HG02610 (cell line): Measurements from ENCODE around the gene TBKBP1.

Experiments
- ATAC-seq: cut with Tn5 transposase; IDR thresholded peaks from one replicate; pipeline ENCODE4 v1.9.1; 2021; ENCODE audit warnings: mild to moderate bottlenecking, moderate library complexity; ENCODE audit not compliant: unreplicated experiment

TBKBP1 gene

DNA sequence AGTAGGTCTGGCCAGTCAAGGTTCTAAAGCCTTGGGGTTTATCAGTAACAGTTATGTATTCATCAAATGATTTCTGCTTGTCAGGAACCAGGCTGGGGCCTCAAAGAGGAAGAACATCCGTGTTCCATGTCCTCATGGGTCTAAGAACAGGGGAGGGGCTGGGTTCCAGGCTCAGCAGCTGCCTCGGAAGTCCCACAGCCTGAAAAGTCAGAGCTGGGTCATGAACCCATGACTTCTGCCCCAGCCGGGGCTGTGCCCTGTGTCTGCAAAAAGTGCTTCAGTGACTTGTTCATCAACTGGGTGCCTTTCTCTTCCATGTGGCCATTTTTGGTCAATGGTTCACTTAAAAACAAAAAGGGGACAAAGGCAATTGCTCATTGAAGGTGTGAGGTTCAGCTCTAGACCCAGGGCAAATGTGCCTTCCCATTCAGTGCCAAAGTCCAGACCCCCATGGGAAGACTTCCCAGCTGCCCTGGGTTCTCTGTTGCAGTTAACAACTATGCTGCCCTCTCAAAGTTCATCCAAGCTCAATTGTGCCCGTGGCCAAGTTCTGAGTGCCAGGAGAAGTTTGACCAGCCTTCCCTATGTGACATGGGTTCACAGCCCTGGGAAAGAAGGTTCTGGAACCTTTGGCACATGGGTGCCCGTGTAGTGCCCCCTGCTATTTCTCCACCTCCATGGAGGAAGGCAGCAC is 18.5 kb downstream of the TBKBP1 start:
- ATAC-seq = no peak

DNA sequence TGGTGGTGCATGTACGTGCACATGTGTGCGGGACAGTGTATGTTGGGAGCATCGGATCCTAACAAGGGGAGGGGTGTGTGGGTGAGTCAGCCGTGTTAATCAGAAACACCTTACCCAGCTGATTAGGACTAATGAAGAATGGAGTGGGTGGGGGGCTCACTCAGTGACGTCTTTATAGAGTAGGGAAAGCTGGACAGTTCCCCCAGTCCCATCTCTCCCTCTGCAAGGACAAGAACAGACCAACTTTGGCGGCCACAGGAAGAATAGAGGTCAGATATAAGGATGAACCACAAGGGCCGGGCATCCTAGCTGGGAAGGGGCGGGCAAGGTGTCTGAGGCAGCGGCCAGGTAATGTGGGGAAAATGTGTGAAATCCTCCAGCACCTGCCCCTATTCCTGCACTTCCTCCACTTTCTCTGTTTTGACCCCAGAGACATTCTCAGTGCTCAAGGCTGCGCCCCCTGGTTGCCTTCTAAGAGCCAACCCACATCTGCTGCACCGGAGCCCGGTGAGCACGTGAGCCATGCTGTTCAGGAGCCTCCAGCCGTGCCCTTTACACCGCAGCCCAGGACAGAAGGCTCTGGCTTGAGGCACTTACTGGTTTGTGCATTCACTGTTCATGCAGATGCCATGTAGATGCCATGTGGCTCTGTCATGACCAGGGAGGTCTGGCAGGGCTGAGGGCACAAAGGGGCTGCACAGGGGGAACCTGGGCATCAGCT is 20.2 kb downstream of the TBKBP1 start:
- no peak for ATAC-seq

DNA sequence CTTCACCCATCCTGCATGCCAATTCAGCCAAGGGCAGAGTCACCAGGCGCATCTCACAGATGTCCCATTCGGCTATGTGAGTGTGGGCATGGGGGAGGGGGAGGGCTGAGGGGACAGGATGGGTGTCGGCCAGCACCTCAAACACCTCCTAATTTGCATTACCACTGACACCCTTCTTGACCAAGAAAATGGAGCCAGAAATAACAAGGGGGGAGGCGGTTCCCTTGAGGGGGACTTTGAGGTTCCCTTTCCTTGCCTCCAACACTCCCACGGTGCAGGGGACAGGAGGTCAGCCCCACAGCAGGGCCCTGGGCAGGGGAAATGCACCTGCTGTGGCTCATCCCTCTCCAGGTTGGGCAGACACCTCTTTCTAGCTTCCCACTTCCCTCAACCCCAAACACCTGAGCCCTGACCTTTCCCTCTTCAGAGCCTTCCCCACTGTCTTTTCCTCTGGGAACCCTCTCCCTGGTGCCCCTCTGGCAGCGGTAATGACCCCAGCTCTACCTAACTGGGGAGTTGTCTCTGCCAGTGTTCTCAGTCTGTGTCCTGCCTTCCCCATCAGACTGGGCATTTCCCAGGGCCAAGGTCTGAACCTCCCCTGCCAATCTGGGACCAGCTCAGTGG is 20.9 kb downstream of the TBKBP1 start:
- no peak for ATAC-seq

- ATAC-seq = no peak
Measured at GRCh38 chr17:47715669-47716325, 21.8 kb downstream of the TBKBP1 start.

- ATAC-seq = no peak
Measured at GRCh38 chr17:47716375-47716774, 22.4 kb downstream of the TBKBP1 start.

DNA sequence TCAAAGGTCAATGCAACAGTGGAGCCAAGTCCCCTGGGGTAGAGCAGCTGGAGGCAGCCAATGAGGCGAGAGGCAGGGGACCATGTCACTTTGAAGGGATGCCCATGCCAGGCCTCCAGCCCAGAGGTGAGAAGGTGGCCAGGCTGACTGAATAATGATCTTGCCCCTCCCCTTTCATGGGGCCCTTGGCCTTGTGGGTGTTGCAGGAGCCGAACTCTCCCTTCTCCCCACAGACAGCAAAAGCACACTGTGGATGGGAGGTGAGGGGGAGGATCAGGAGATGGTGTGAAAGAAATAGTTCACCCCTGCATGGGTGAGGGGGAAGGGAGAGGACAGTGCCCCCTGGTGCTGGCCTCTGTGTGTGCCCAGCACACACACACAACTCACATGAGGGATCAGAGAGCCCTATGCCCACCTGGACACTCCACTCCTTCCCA is 23.3 kb downstream of the TBKBP1 start:
- ATAC-seq = no peak

- ATAC-seq = no peak
Measured at GRCh38 chr17:47717979-47718621, 24.1 kb downstream of the TBKBP1 start.

DNA sequence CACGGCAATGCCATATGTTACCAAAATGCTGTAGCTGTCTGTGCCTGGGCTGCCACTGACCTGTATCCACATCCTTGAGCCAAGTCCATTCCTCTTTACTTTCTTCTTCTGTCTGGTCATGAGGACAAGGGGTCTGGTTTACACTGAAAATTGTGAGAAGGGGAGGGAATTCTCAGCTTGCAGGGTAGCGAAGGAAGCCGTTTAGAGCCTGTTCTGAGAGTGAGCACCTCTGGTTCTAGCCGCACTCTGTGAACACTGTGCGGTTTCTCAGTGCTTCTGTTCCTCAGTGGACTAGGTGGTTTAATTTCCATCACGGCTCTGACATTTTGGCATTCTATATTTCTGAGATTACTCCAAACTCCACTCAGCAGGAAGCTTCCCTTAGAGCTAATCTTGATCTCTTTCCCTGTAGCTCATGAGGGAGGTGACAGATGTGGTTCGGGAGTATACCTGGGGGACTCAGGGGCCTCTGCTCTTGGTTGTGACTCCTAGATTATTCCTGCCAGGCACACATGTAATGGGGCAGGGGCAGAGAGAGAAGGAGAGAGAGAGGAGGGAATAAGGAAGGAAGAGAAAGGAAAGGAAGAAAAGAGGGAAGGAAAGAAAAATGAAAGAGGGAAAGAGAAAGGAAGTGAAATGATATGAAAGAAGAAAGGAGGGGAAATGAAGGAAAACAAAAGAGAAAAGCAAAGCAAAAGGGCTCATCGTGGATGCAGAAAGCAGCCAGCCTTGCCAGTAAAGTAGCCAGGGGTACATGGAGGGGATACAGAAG is 24.9 kb downstream of the TBKBP1 start:
- no peak for ATAC-seq

- ATAC-seq = peak; percentile 25
Measured at GRCh38 chr17:47719411-47720152, 25.6 kb downstream of the TBKBP1 start.

DNA sequence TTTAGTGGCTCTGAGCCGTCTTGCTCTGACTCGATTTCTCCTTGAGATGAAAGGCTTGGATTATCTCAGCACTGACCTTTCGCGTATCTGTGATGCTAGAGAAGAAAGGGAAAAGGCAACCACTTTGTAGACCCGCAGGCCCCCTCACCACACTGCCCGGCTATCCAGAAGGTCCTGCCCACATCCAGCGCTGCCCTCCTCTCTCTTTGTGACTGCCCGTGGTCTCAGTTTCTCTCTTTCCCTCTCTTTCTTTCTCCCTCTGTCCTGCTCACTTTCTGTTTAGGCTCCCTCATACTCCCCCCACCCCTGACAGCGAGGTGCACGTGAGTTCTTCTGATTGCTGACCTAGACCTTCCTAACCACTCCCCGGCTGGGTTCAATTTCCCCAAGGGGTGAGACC is 26.2 kb downstream of the TBKBP1 start:
- no peak for ATAC-seq

DNA sequence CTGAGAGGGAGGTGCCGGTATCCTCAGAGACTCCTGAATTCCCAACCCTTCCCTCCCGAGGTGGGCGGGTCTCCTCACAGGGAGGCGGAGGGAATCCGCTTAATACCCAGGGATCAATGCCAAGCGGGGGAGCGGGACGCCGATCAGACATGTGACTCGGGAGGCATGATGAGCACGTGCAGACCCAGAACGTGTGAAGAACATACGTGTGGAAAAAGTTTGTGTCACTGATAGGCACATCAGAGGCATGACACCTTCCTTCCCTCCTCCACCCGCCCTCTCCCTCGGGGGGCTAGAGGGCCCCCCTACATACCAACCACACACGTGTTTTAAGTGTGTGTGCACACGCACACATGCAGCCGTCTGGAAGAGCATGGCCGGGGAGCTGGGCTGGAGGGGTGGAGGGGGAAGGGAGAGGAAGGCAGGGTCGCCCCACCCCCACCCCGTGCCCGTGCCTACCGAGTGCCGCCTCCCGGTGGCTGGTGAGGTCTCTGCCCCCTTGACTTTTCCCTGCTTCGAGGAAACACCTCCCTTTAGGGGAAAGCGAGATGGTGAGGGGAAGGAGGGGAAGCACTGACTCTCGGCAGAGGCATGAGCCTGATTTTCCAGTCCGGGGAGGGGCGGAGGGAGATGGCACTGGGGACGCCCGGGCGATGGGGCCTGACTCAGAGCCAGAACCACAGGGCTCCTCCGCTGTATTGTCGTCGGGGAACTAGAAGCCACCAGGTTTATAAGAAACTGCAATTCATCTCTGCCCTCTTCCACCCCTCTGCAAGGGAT is 27.0 kb downstream of the TBKBP1 start:
- peak; percentile 60 for ATAC-seq

- no peak for ATAC-seq
Measured at GRCh38 chr17:47721725-47722124, 27.8 kb downstream of the TBKBP1 start.

DNA sequence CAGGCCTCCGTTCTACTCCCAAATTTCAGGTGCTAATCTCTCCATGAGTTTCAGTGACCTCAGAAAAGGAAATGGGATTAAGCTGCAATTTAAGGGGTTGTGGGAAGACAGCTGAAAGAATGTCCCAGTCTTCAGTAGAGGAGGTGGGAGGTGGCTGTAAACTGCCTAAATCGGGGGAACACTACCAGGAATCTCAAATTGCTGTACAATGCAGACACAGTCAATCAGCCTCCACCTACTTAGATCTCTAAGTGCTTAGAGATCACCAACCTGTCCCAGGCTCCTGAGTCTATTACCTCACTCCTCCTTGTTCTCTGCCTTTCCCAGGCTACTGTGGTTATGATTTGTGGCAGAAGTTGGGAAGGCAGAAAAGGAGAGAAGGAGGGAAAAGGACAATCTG is 30.7 kb downstream of the TBKBP1 start:
- ATAC-seq = no peak

DNA sequence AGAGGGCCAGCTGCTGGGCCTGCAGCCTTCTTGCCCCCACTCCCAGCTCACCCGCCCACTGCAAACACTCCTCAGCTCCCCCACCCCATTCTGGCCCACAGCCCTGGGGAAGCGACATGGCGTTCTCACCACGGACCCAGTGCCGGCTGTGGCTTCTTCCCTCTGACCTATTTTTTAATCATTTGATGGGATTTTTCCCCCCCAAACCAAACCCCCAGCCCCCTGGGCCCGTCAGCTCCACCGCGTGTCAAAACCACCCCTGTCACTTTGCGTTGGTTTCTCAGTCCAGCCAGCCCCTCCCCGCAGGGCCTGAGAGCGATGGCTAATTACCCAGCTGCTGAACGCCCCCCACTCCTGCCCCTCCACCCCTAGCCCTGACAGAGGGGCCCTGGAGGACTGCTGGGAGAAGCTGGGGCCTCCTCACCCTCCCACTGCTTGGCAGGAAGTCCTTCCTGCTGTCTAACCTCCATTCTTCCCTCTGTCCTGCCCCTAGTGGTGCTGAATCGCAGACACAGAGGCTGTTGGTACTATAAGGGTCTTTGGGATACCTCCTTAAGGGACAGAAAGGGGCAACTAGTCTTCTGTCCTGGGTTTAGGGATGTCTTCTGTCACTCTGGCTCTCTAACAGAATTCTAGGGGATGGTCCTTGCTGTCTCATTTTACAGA is 31.6 kb downstream of the TBKBP1 start:
- no peak for ATAC-seq

- ATAC-seq = no peak
Measured at GRCh38 chr17:47726796-47727703, 33.1 kb downstream of the TBKBP1 start.

DNA sequence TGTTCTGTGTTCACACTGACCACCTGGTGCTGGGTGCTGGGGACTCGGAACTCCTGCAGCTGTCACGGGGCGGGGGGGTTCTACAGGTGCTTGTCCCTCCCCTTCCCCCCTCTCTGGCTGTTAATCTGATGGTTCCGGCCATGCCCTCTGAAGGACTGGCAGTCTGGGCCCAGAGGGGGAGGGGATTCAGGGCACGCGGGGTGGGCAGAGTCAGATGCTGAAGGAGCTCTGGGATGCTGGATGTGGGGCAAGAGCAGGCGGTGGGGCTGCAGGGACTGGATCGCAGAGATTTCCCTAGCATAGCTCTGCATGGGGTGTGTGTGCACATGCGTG is 33.7 kb downstream of the TBKBP1 start:
- no peak for ATAC-seq

DNA sequence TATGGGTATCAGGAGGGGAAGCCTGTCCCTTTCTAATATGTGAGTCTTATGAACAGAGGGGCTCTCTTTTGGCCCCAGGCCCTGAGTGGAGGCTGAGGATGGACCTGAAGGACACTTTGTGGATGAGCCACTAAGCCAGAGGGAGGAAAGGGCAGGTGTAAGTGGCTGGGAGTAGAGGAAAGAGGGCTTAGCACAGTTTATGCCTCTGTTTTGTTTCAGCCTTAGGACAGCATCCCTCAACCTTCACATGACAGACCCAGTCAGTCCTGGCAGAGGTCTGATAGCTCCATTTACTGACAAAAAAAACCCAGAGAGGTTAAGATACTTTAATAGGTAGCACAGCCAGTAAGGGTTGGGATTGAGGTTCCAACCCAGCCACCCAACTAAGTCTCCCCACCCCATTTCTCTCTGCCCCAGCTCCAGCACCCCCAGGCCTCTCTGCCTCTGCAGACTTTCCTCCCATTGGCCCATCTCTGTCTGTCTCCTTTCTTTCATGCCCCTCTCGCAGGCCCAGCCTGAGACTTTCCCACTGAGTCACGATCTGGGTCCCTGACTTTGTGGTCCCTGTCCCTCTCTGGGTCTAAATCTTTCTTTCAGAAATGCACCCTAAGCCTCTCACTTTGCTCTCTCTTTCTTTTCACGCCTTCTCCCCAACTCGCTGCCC is 34.4 kb downstream of the TBKBP1 start:
- ATAC-seq = no peak
